Subcutaneous adipose tissue (tissue), 4 donors: ENCODE measurements around the gene GFRAL. TPM values are rescaled to one million over a fixed set of nuclear protein-coding genes. Genes with fewer than 3 reads are reported as not detected.

Source experiments
- CTCF ChIP-seq: fragments of 450-650 bp; IDR thresholded peaks from one replicate; pipeline ENCODE4 v1.5.1; 2016; ENCODE audit warnings: low read depth, mild to moderate bottlenecking, control low read depth, antibody characterized with exemption, moderate library complexity
- total RNA-seq, 4 donors: library from RNA; depleted of rRNA; stranded (reverse); fragments of >200 nt; gene quantifications; one replicate each; pipeline ENCODE4 v1.1.0, GENCODE V29; 2016

The GFRAL gene
- total RNA-seq, 4 donors from 2014 or later: not detected

- TF ChIP-seq CTCF: no peak
These were observed 27.8 kb upstream of the GFRAL start for GRCh38 chr6:55299286-55299985.

- no peak for TF ChIP-seq CTCF
These were observed 22.5 kb upstream of the GFRAL start for GRCh38 chr6:55304747-55305146.

GRCh38 chr6:55319961-55320695 is 7.1 kb upstream of the GFRAL start:
- TF ChIP-seq CTCF: no peak

- no peak for TF ChIP-seq CTCF
These were observed 6.6 kb upstream of the GFRAL start for GRCh38 chr6:55320696-55321086.

- no peak for TF ChIP-seq CTCF
These were observed 49.9 kb downstream of the GFRAL start for GRCh38 chr6:55377150-55377549.

GRCh38 chr6:55379471-55379870 is 52.2 kb downstream of the GFRAL start:
- no peak for TF ChIP-seq CTCF

- no peak for TF ChIP-seq CTCF
These were observed 52.6 kb downstream of the GFRAL start for GRCh38 chr6:55379895-55380294.
